Activated CD4-positive, CD25-positive, alpha-beta regulatory T cell treated with anti-CD3 and anti-CD28 coated beads, Interleukin-2, amount 50 U/mL, for 24 hours (primary cell): Measurements from ENCODE around the gene RRAS2.
A peak's percentile ranks its signal among the peaks of the same experiment; 100 is the strongest.
"Not testable (repeated sequence)": the region's sequence is repeated elsewhere in the genome, so short reads cannot be mapped to it uniquely, and the experiment has no call there.

Source experiments
- ATAC-seq, 2 donors: fragments of 150-1000 bp; cut with Tn5 transposase; one replicate each; pipeline ENCODE4 v1.10.0; 2021; ENCODE audit warnings: mild to moderate bottlenecking in 1 of 2, moderate library complexity in 1 of 2

Gene RRAS2

DNA sequence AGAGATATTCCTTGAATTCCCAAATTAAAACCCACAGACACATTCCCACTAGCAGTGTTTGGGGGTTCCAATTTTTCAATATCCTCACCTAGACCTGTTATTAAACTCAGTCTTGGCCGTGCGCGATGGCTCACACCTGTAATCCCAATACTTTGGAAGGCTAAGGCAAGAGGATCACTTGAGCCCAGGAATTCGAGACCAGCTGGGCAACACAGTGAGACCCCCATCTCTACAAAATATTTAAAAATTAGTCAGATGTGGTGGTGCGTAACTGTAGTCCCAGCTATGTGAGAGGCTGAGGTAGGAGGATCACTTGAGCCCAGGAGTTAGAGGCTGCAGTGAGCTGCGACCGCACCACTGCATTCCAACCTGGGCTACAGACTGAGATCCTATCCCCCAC is 53.3 kb downstream of the RRAS2 start:
- ATAC-seq: no peak

DNA sequence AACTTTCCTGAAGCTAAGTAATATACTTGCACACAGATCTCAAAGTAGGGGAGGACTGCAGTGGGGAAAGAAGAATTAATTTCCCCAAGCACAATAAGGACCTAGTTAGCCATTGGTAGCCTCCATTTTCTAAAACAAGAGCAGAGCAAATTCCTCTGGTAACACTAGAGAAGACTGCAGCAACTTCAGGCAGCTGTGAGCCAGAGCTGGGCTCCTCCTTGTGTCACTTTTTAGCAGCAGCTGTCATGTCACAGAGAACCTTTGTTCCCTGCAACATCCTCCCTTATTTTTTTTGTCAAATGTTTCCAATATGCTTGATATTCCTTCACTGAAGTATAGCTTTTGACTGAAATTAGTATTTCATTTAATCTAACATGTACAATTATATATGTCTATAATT is 54.4 kb downstream of the RRAS2 start:
- ATAC-seq: no peak

DNA sequence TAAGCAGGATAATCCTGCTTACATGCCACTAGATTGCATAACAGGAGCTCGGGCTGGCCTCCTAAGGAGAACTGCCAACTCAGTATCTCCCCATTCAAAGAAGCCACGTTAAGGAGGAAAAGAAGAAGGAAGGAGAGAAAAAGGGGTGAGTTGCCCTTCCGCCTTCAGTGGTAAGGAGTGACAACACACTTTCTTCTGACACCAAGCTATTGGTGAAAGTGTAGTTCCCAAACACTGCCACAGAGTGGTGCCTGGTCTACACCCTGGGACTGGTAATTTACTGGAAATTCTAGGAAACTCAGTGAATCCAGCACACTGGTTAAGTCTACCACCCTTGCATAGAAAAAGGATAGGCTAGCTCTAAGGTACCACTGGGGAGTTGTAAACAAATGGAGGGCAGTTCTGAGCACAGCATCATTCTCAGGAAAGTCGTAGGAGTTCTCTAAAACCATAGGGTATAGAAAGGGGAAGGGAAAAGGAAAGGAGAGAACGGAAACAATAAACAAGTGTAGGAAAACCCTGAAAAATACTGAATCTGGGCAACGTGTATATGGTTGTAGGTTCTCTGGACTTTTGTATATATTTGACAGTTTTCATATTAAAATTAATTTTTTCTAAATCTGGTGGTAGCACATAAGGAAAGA is 58.2 kb downstream of the RRAS2 start:
- ATAC-seq: peak; percentile 51 to 73

DNA sequence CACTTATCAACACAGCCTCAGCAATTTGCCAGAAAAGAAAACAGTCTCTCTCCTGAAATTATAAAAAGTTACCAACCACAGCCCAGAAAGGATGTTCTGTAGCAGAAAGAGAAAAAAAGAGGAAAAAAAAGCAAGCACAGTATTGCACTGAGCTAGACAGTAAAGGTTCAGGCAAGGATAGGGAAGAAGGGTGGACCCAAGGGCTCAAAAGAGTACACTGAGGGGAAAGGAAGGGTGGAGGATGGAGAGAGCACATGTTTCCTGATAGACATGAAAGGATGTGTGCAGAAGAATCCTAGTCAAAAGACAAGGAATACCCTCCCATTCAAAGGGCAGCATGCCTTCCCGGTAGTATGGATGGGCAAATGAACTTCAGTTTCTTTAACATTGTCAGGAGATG is 59.1 kb downstream of the RRAS2 start:
- no peak for ATAC-seq

DNA sequence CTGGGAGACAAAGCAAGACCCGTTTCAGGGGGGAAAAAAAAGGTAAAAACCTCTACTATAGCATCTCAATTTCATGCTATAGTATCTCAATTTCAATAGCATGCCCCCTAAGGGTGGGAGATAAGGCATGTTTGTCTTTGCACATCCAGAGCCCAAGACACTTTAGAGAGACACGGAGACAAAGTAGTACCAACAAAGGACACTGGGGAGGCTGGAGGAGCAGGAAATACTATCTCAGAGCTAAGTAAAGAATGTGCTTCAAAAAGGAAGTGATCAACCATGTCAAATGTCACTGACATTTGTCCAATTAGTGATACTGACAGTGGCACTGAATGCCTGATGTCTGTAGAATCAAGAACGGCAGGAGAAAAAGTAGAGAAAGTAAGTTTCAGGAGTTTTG is 68.6 kb downstream of the RRAS2 start:
- ATAC-seq: no peak

DNA sequence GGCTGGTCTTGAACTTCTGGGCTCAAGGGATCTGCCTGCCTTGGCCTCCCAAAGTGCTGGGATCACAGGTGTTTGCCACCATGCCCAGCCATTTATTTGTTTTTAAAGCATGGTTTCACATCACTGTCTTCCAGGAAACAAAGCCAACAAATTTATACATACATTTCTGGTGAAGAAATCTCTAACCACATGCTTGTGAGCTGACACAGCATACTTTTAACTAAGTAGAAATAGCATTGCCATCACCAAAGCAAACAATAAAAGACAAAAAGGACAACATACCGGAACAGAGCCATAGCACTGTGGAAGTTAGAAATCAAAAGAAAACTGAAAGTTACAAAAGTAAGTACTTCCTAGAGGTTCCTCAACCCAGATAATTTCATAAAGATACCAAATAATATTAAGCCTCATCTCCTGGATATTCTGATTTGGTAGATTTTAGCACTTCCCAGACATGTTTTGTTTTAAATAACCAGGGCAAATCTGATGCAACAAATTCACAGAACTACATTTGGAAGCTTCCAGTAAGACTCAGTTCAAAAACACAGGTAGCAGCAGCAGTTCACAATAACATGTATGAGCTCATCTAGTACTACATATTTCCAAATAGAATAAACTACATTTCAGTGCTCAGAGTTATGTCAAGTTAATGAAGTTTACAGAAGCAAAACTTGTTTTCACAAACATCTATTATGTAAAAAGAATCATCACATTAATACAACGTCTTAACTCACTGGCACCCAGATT is 70.6 kb downstream of the RRAS2 start:
- no peak for ATAC-seq

DNA sequence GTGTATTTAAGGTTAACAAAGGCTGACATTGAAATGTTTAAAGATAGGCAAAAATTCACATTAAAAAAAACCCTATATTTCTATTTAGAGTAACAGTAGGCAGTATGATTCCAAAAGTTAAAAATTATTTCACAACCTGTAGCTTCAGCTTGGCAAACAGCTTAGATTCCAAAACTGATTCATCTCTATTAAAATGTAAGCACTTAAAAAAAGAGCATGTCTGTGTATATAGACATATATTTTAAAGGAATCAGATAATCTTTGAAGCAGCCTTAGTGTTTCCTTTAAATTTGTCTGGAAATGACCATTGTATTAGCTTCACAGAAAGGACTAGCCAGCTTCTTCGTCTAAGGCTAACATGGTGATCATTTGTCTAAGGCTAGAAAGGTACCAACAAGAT is 80.1 kb downstream of the RRAS2 start:
- not testable (repeated sequence) for ATAC-seq

DNA sequence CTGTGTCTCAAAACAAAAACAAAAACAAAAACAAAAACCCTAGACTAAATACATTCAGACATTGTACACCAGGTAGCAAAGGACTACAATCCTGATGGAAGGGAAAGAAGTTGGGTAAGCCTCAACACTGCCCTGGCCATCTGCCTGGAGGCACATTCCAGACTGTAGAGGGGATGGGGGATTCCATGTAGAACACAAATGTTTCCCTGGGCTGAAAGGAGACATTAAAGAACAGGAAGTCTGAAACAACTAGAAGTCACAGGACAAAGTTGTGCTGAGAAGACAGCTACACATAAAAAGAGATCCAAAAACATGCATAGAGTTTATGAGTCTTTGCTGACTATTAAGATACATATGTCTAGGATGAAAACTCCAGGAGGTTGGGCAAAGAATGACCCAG is 83.9 kb downstream of the RRAS2 start:
- ATAC-seq: no peak

DNA sequence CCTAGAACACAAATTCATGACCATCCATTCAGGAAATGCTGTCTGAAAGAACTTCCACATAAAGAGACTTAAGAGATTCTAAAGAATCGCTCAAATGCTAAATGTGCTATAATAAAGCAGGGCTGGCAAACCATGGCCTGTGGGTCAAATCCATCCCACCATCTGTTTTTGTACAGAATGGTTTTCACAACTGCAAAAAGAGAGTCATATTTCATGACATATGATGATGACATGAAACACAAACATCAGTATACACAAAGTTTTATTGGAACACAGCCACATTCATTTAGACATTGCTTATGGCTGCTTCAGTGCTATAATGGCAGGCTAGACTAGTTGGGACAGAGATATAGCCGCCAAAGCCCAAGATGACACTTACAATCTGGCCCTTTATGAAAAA is 85.1 kb downstream of the RRAS2 start:
- ATAC-seq: no peak

DNA sequence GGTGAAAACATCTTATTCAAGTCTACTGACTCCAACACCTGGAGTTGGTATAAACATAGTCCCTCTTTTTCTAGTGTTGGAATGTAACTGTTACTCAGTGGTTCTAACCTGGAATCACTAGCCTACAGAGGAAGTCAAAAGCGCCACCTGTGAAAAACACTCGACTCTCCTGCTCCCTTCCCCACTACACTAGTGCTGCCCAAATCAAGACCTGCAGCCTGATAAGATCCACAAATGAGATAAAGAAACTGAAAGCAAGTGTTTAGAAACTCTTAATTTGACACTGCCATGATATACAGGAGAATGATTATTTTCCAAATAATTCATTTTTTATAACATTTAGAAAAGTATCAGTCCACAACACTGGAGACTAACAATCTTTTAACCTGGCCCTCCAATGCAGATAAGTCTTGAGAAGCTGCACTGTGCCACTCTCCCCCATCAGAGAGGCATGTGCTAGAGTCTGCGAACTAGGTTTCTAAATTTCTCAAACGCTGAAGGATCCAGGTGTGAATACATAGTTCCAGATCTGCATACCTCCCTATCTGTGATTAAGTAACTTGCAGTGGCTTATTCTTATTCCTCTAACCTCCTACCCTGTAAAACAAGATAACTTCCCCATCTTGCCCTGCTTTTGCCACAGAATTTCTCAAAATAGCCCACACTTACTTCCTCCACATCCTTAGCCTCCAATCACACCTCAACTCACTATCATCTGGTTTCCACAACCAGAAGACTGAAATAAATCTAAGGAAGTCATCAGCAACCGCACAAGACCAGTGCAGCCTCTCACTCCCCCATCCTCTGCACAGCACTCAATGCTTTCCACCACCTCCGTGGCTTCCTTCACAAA is 88.1 kb downstream of the RRAS2 start:
- ATAC-seq: peak; percentile 28 to 39

DNA sequence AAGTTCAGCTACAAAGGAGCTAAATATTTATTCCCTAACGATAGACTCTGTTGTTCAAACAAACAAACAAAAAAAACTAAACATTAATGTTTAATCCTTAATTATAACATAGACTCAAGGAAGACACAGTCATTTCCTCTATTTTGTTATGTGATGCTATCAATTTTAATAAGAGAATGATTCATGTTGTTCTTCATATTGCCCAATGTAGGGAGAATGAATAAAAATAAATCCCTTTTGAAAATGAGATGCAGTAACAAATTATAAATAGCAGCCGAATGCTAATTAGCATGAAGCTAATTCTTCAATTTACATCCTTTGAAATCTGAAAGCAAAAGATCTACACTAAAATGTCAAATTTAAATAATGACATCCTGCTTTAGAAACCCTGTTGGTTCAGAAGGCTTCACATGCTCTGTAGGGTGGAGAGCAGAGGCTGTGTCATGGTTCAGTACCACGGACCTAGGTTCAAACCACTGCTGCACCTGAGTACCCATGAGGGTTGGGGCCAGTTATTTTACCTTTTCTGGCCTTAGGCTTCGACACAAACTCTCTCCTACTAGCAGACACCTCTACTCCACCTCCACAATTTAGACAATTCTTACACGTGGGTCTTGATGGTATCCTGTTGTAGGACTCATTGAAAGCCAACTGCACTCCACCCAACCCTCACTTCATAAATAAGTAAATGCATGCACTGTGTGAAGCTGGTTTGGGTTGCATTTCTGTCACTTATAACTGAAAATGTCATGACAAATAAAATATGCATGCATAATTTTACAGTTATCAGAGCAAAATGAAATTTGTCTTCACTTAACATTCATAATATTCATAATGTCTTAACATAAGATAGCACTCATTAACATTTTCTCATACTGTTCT is 89.0 kb downstream of the RRAS2 start:
- peak; percentile 71 to 77 for ATAC-seq

DNA sequence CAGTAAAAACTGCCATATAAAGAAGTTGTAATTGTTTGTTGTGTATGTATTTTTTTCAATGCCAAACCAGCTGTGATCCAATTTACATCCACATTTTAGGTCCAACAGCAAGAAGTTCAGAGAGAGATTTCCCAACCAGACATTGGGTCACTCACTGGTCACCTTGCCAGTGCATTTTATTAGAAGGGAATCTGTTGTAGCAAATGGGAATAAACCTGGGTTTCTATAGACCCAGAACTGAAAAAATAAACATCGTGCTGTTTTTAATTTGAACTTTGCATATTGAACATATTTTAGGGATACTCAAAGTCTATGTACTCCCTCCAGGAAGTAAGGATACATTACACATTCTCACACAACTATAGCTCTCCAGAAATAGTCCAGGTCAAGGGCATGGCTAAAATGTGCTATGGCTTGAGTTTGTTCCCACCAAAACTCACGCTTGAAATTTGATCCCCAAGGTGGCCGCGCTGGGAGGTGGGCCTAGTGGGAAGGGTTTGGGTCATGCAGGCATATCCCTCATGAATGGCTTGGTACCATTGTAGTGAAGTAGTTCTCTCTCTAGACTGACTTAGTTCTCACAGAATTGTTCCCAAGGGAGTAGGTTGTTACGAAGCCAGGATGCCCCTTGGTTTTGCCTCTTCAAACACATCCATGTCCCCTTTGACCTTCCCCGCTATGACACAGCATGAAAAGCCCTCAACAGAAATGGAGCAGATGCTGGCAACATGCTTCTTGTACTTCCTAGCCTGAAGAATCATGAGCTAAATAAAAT is 90.9 kb downstream of the RRAS2 start:
- ATAC-seq: no peak

DNA sequence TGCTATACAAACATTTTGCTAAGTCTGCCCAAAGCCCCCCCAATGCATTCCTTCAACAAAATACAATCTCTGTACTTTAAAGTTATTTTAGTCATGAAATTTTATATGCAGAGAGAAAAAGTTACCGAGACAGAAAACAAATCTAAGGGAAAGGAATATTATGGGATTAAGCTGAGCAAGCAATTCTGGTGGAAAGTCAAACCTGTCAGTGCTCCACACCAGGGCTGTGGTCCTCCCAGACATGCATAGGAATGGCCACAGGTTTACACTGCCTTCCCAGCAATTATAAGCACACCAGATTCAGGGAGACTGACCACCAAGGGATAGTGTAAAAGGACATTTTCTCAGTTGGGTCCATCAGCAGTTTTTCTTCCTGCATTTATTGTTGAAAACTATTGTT is 92.4 kb downstream of the RRAS2 start:
- ATAC-seq: no peak

DNA sequence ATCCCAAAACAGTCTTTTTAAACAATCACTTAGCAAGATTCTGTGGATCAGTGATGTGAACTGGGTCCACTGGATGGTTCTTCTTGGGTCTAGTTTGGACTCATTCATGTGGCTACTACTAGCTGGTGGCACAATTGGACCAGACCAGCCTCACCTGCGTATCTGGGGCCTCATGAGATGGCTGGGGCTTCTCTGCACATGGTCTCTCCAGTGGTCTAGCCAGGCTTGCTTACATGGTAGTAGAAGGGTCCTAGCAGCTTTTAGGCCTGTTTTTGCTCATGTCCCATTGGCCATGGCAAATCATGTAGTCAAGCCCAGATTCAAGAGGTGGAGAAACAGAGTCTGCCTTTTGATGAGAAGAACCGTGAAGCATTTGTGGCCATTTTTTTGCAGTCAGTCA is 94.0 kb downstream of the RRAS2 start:
- ATAC-seq: no peak

DNA sequence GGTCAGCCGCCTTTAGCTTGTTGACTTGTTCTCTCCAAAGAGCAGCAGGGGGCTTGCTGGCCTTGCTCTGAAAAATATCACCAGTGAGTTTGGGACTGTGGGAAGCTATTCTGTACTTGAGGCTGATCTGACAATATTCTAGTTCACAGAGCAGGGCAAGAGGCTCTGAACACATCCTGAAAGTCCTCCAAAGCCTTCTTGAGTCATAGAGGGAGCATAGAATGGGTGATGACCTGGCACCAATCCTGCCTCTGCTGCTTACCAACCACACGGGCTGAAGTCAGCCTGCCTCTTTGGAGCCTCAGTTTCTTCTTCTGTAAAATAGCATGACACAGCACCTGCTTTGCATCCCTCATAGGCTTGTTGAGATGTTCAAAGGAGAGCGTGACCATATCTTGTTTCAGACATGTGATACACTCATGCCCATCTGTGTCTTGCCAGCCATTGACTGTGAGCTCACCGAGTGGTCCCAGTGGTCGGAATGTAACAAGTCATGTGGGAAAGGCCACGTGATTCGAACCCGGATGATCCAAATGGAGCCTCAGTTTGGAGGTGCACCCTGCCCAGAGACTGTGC is 96.6 kb downstream of the RRAS2 start:
- ATAC-seq: no peak

DNA sequence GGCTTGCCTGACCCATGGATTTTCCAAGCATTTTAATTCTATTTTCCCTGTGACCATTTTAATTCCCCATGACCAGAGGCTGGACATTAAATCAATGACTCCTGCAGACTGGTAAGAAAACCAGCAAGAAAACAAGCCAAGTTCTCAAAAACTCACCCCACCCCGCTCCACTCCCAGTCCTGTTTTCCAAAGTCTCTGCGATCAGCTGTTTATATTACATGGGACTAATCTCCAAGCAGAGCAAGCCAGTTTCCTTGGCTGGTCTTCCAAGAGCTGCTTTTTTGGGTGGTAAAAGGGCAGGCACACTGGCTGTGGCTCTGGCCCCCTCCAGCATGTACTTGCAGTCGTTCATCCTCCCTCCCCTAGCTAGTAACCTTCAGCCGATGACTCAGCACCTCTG is 97.9 kb downstream of the RRAS2 start:
- no peak for ATAC-seq

DNA sequence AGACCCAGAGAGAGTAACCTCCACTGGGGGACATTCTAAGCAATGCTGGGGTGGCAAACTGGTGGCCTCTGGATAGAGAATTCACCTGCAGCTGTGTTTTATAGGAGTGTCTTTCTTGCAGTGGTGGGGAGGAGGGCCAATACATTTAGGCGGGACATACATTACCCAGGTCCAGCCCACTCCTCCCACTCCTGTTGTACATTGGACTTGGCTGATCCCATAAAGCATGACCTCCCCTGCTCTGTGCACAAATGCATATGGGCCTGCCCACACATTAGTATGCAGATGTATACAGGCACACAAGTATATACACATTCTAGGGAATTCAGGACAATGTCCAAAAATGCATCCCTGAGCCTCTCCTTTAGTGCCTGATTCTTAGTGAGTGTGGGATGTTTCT is 99.1 kb downstream of the RRAS2 start:
- ATAC-seq: no peak

DNA sequence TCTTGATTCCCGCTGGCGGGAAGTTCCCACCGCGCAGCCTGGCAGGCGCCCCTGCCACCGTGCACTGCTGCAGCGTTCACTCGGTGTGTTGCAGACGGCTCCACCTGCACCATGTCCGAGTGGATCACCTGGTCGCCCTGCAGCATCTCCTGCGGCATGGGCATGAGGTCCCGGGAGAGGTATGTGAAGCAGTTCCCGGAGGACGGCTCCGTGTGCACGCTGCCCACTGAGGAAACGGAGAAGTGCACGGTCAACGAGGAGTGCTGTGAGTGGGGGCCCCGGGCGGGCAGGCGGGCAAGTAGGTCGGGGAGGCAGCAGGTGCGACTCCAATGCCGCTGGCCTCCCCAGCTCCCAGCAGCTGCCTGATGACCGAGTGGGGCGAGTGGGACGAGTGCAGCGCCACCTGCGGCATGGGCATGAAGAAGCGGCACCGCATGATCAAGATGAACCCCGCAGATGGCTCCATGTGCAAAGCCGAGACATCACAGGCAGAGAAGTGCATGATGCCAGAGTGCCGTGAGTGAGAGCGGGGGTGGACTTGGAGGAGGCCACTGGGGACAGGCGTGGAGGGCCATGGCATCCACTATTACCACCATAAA is 99.7 kb downstream of the RRAS2 start:
- ATAC-seq: no peak

DNA sequence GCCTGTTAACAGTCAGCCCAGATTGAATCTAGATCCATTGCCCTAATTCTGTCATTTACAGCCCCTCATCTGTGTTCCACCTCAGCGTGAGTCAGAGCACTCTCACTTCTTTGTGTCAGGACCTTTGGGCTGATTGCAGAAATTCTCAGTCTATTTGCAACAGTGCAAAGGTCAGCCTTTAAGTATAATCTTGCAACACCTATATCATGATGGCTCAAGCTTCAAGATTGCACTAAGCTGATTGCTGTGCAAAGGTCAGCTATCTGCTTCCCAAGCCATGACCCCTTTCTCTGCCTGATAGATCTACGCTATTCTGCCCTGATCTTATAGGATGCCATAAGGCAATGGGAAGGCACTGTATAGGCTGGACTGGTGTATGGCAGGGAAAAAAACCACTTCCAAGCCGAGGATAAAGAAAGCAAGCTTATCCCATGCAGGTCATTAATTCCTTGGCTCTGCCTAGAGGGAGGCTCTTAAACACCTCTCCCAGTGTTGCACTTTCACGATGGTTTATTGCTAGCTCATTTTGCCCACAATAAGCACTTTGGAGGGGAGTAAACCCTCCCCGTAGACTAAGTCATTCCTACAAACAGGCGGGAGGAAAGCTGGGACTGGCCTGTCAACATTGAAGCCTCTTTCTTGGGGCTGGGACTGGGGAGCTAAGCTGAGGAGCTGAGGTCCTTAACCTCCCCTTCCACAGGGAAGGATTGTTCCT is 100.6 kb downstream of the RRAS2 start:
- ATAC-seq: no peak

DNA sequence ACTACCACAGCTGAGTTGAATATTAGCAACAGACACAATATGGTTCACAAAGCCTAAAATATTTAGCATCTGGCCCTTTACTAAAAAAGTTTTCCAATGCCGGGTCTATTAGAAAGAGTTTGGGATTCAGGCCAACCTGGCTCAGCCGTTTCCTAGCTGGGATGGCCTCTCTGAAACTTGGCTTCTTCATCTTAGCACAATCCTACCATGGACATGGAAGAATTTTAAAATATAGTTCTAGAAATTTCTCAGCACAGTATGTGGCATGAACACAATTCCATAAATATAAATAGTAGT is 103.8 kb downstream of the RRAS2 start:
- ATAC-seq: no peak
